Stromal cell of bone marrow (primary cell): ENCODE data around the gene ANKRD9.

Experiments
- DNase-seq: peaks from one replicate; pipeline ENCODE4 v3.0.0-alpha.2; 2012; ENCODE audit warnings: low read depth

Gene ANKRD9

GRCh38 chr14:102497998-102498677 is 11.4 kb downstream of the ANKRD9 start:
- no peak for DNase-seq

- DNase-seq: no peak
Measured at GRCh38 chr14:102496958-102497744, 12.4 kb downstream of the ANKRD9 start.

DNA sequence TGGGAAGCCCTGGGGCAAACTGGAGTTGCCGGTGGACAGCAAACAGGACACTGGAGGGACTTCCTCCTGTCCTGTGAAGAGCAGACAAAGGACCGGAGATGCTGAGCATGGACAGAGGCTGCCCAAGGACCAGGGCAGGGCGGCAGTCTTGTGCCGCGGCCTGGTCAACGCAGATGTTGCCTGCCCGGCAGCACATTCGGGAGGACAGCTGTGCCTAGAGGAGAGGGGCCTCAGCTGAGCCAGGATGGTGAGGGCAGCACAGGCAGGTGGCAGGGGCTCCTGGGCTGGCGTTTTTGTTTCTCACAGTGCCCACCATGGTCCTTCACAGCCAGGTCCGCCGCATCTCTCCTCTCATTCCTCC is 13.3 kb downstream of the ANKRD9 start:
- no peak for DNase-seq

DNA sequence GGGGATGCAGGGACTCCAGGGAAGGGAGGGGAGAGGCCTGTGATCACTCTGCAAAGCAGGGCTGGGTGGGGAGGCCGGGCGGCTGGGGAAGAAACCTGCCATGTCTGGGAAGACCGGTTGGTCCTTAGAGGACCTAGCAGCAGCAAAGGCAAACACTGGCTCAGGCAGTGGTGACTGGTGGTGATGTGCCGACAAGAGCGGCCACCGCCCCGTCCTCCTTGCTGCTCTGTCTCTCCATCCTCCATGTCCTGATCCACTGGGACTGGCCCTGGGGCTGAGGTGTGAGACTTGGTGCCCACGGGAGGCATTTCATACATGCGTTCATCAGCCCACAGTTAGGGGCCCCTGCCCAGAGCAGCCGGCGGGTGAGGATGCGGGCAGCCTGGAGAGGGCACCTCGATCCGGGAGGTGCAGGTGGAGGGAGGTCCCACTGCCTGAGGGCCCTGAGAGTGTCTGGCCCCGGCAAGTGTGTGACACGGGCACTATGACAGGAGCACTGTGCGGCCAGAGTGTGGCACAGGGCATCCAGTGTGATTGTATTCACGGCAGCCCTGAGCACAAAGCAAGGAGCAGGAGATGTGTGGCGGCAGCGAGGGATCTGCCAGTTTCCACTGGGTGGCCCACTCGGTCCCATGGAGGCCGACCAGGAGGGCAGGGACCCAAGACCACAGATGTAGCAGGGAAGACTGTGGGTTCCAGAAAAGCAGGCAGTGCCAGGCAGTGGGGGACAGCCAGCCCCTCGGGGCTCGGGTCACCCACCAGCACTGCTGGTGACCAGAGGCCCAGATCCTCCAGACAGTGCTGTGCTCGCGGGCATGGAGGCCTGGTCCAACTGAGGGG is 13.9 kb downstream of the ANKRD9 start:
- DNase-seq: no peak

DNA sequence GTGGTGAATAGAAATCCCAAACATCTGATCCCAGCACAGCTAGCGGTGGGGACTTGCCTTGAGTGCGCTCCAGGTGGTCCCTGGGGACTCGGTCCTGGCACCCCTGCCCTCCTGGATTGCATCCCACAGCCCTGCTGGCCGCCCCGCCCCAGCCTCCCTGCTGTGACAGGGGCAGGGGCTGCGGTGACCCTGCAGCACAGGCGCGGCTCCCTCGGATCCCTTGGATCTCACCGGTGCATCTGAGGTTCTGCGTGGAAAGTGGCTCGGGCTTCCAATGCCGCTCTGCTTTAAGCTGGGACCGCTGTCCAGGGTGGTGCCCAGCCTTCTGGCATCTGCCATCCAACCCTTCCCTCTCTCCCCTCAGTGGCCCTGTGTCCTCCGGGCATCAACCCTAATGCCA is 16.0 kb downstream of the ANKRD9 start:
- no peak for DNase-seq

DNA sequence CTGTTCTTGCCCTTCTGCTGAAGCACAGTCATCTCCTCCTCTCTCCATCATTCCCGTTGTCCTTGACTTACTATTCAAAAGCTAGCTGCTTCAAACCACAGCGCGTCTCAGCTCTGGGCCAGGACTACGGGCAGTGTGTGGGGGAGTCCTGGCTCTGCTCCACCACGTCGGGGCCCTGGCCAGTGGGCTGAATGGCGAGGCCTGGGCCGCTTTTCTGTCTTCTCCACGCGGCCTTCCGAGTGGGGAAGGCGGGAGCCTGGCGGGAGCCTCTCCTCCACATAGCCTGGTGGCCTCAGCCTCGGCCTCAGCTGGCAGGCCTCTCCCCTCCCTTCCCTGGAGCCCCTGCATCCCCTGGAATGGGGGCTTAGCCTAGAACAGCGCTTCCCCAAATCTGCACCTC is 16.5 kb downstream of the ANKRD9 start:
- no peak for DNase-seq

GRCh38 chr14:102492531-102492910 is 17.1 kb downstream of the ANKRD9 start:
- DNase-seq: no peak

DNA sequence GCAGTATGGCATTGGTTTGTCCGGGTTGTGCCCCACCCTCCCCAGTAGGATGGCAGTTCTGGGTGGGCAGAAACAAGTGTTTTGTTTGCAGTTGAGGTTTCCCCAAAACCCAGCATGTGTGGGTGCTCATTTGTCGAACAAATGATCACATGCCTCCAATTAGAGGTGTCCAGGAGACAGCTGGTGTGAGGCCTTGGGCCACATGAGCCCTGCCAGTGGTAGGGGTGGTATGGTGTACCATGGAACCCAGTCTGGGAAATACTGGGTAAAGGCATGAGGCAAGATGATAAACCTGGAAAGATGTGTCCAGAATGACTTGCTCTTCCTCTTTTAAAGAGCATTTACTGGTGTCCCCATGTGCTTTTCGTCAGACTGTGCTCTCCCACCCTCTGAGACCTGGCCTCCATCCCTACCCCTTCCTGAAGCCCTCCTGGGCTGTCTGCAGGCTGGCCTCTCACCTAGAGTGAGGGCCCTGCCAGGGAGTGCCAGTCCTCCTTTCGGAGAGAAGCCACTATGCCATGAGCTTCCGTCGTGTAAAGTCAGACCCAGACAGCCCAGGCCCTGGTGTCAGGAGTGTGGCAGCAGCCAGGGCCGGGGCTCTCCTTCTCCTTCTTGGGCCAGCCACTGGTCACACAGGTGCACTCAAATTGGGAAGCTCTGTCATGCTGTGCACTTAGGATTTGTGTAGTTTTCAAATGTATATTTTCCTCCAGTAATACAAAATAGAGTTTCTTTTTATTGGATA is 17.6 kb downstream of the ANKRD9 start:
- DNase-seq: no peak

DNA sequence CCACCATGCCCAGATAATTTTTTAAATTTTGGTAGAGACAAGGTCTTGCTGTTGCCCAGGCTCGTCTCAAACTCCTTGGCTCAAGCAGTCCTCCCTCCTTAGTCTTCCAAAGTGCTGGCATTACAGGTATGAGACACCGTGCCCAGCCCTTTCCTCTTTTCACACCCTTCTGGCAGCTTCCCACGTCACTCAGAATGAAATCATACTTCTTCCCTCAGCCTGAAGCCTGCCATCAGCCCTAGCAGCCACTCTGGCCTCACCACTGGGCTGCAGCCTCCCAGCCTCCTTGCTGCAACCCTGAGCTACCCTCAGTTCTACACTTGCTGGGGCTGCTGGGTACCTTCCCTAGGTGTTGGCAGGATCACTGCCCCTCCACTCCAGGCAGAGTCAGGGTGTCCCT is 18.2 kb downstream of the ANKRD9 start:
- DNase-seq: no peak

- DNase-seq: no peak
Measured at GRCh38 chr14:102490456-102490855, 19.1 kb downstream of the ANKRD9 start.

DNA sequence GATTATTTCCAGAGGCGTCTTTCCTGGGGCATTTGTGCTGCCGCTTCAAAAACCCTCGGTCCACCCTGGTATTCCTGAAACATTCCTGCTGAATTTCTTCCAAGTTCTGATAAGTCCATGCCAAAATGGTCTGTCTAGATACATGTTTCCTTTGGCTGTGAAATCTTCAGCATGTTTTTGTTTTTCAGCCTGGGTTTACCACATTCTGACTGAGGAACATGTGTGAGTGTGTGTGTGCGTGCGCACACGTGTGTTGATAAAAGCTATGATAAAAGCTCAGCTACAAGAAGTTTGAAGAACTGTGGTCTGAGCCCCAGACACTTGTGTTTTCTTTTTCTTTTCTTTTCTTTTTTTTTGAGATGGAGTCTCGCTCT is 22.4 kb downstream of the ANKRD9 start:
- DNase-seq: no peak

GRCh38 chr14:102486513-102487203 is 22.9 kb downstream of the ANKRD9 start:
- DNase-seq: no peak

GRCh38 chr14:102485693-102486512 is 23.7 kb downstream of the ANKRD9 start:
- DNase-seq: no peak

DNA sequence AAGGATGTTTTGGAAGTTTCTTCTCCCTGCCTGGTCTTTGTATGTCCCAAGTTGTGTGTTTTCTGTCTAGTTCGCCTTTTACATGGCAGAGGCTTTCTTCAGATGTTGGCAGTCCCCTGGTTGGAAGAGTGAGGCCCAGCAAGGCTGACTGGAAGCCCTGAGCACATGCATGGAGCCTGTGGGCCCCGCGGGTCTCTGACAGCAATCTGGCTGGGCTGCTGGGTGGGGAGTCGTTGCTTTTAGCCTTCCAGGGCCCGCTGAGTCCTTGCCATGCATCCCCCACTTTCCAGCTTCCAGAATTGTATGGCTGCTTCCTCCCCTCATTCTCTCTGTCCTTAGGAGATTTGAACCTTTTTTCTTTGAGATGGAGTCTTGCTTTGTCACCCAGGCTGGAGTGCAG is 25.3 kb downstream of the ANKRD9 start:
- no peak for DNase-seq

- no peak for DNase-seq
Measured at GRCh38 chr14:102481791-102482238, 27.8 kb downstream of the ANKRD9 start.

DNA sequence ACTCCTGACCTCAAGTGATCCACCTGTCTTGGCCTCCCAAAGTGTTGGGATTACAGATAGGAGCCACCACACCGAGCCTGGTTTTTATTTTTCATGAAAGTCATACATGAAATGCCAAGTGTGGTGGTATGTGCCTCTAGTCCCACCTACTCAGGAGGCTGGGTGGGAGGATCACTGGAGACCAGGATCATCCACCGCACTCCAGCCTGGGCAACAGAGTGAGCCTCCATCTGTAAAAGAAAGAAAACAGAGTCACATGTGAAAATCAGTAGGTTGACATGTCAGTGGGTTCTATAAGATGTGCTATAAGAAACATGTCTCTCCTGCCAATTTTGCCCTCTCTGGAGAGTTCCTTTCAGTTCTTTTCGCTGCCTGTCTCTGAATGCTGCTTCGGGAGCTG is 28.2 kb downstream of the ANKRD9 start:
- no peak for DNase-seq

DNA sequence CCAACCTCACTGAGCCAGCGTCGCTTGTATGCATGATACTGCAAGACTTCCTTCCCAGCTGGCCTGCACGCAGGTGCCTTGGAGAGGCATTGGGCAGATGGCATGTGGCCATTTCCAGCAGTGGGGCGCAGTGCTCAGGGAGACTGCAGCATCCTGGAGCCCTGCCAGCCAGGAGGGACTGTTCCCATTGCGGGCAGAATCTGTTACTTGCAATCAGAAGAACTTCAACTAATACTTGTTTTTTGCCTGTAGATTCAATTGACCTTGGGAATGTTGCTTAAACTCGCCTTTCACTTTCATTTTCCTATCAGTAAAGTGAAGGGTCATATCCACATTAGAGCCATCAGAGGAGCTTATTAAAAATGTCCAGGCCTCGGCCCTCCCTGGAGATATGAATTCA is 29.8 kb downstream of the ANKRD9 start:
- no peak for DNase-seq

DNA sequence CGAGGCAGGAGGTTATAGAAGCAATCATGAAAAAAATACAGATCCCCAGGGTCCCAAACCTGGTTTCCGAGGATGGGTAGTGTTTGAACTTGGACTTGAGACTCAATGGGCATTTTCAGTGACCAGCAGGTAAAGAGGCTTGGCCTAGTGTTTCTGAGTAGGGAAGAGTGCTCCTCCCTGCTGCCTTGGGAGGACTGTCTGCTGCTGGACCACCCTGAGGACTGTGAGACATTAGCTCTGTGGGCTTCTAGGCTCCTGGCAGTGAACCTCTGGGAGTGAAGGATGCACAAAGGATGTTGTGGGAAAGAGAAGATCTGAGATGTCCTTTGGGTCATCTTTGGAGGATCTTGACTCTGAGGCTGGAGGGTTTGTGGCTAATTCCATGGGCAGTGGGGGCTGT is 30.5 kb downstream of the ANKRD9 start:
- DNase-seq: no peak

DNA sequence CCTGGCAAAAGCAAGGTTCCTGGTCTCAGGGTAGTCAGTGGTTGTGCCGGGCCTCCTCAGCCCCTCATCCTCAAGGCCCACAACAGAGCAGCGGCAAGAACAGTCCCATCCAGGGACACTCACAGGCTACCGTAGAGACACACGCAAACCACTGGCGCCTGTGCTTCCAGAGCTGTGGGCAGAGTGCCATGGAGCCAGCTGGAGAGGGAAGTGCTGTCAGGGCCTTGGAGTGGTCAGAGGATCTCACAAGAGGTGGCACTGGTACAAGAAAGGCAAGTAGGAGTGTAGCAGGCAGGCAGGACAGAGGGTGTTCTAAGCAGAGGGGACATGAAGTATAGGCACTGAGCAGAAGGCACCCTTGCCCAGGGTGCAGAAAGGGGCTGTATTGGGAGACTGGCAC is 34.6 kb downstream of the ANKRD9 start:
- DNase-seq: no peak

DNA sequence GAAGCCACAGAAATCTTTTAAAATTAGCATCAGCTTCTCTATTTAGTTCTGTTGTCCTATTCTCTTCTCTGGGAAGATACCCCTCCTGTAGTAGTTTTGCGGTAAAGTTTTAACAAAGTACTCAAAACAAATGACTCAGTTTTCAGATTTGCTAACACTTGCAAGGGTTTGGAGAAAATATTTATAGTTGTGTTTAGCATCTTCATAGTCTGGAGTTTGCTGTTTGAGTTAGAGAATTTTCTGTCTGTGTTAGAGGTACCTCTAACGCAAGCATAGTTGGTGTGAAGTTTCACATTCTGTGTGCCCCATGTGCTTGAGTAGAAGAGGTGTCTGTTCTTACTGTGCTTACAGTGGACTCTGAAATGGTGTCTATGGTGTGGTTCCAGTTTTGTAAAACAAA is 36.0 kb downstream of the ANKRD9 start:
- no peak for DNase-seq

DNA sequence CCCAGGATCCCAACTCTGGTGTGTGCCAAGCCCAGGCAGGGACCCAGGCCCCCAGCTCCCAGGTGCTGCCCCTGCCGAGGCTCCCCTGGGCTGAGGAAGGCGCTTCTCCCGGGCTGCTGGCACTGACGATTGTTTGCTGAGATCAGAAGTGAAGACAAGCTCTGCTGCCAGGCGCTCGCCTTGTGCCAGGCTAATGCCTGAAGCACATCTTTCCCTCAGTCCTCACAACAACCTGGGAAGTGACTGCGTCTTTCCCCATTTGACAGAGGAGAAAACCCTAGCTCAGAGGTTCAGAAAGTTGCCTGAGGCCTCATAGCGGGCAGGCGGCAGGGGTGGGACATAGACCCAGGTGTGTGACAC is 36.8 kb downstream of the ANKRD9 start:
- DNase-seq: no peak
